Measurements from ENCODE around the gene KDM5A. TPM values are rescaled to one million over a fixed set of nuclear protein-coding genes. Genes with fewer than 3 reads are reported as not detected.
A peak's percentile ranks its signal among the peaks of the same experiment; 100 is the strongest.

KDM5A gene
- polyA plus RNA-seq, 1 of the 3 experiments (the other 2 are of a cell fraction), result 6.2 TPM

GRCh38 chr12:265096-265495, 124.0 kb downstream of the KDM5A start (continued):
- TF ChIP-seq RXRA (IDR thresholded peaks at IDR 0.05; ENCODE audit: borderline replicate concordance, low read depth), result no peak
- no peak for TF ChIP-seq CTCF (IDR thresholded peaks at IDR 0.05)
- TF ChIP-seq TCF12 (IDR thresholded peaks at IDR 0.05), result no peak
- TF ChIP-seq FOXM1 (IDR thresholded peaks at IDR 0.05; ENCODE audit: low read depth), result no peak
- TF ChIP-seq SIN3A (IDR thresholded peaks at IDR 0.05; ENCODE audit: borderline replicate concordance, low read depth, low read length), result no peak

- Histone ChIP-seq H3K4me1 (ENCODE audit: control insufficient read depth in 1 of 2, insufficient read depth in 2 of 2, low read depth in 1 of 2, low read length in 1 of 2) (peaks cover 0 to 12% of the 10 kb centered on the region in 2 experiments; a peak in 1 of 4 replicates), H2AFZ (ENCODE audit: low read depth) (no peak overlapping the region), H3K27ac (ENCODE audit: low read depth in 2 of 2, low read length in 1 of 2) (no peak overlapping the region), H3K4me3 (ENCODE audit: low read depth in 2 of 2, low read length in 1 of 2) (no peak overlapping the region), H3K79me2 (ENCODE audit: insufficient read depth) (no peaks in the 10 kb centered on the region), H3K9me2 (no peaks in the 10 kb centered on the region), H3K4me2 (no peak overlapping the region), H3K9me3 (no peaks in the 10 kb centered on the region), H4K20me1 (ENCODE audit: insufficient read depth) (no peaks in the 10 kb centered on the region), H3F3A (replicated peaks; ENCODE audit: insufficient read depth) (no peaks in the 10 kb centered on the region), H3K36me3 (replicated peaks in 1 of 2; ENCODE audit: control insufficient read depth in 1 of 2, insufficient read depth in 2 of 2, low read length in 1 of 2) (no peaks in the 10 kb centered on the region), H3K9ac (no peak overlapping the region), H3K27me3 (ENCODE audit: insufficient read depth) (no peaks in the 10 kb centered on the region)
- ChIA-PET CTCF (interaction anchor here (1.0 to 1.8 kb wide), 3 partner anchors 40 to 75 kb away, joined by 3 to 8 read pairs (median 3); no protein-coding TSS in a partner anchor), POLR2A (no interaction called here)
- 45% methylated on average over 3 of the region's 3 CpGs for WGBS (ENCODE audit: low lambda C conversion rate)
- TF ChIP-seq RFX5 (IDR thresholded peaks at IDR 0.05; ENCODE audit: low read length) (no peak), RCOR1 (IDR thresholded peaks at IDR 0.05; ENCODE audit: low read length) (0 out of 2 replicates have a peak, but pooled peaks have one; percentile 23)
- DNase-seq, result no peak
Measured at GRCh38 chr12:264269-264668, 124.9 kb downstream of the KDM5A start.

- POLR2A ChIA-PET, result no interaction called here
- DNase-seq, result no peak
- H3K4me3 ChIP-seq (ENCODE audit: low read depth in 2 of 2, low read length in 1 of 2), result no peak overlapping the region
Measured at GRCh38 chr12:263574-263973, 125.5 kb downstream of the KDM5A start.

More at GRCh38 chr12:263574-263973, 125.5 kb downstream of the KDM5A start:
- Histone ChIP-seq H3K27me3 (ENCODE audit: insufficient read depth) (no peaks in the 10 kb centered on the region), H3K4me1 (ENCODE audit: control insufficient read depth in 1 of 2, insufficient read depth in 2 of 2, low read depth in 1 of 2, low read length in 1 of 2) (peaks cover 0 to 10% of the 10 kb centered on the region in 2 experiments; a peak in 1 of 4 replicates), H3K9me3 (no peaks in the 10 kb centered on the region), H3F3A (replicated peaks; ENCODE audit: insufficient read depth) (no peaks in the 10 kb centered on the region), H3K9me2 (no peaks in the 10 kb centered on the region), H3K36me3 (replicated peaks in 1 of 2; ENCODE audit: control insufficient read depth in 1 of 2, insufficient read depth in 2 of 2, low read length in 1 of 2) (no peaks in the 10 kb centered on the region), H3K9ac (no peak overlapping the region), H3K27ac (ENCODE audit: low read depth in 2 of 2, low read length in 1 of 2) (no peak overlapping the region), H2AFZ (ENCODE audit: low read depth) (no peak overlapping the region), H3K79me2 (ENCODE audit: insufficient read depth) (no peaks in the 10 kb centered on the region), H4K20me1 (ENCODE audit: insufficient read depth) (no peaks in the 10 kb centered on the region), H3K4me2 (no peak overlapping the region)
- CTCF ChIA-PET, result interaction anchor here (1.0 to 1.8 kb wide), 4 partner anchors 11 to 74 kb away, joined by 3 to 8 read pairs (median 3); no protein-coding TSS in a partner anchor
- TF ChIP-seq ELF1 (IDR thresholded peaks at IDR 0.05) (no peak), GATA2 (CRISPR knock-in tag; IDR thresholded peaks at IDR 0.05) (no peak), MAX (IDR thresholded peaks at IDR 0.05; ENCODE audit: low read depth) (no peak), POLR2AphosphoS5 (IDR thresholded peaks at IDR 0.05; ENCODE audit: low read depth, low read length) (no peak), YY1 (IDR thresholded peaks at IDR 0.05; ENCODE audit: low read depth) (no peak), RXRA (IDR thresholded peaks at IDR 0.05; ENCODE audit: borderline replicate concordance, low read depth) (no peak), FOSL2 (IDR thresholded peaks at IDR 0.05; ENCODE audit: borderline replicate concordance, low read depth) (no peak), IRF3 (IDR thresholded peaks at IDR 0.05; ENCODE audit: low read depth, low read length) (no peak), REST (IDR thresholded peaks at IDR 0.05; ENCODE audit: low read depth, low read length) (no peak), USF1 (IDR thresholded peaks at IDR 0.05; ENCODE audit: borderline replicate concordance, low read depth) (no peak)
- 83% methylated on average over 9 of the region's 9 CpGs for WGBS (ENCODE audit: low lambda C conversion rate)
